Lower leg skin (tissue), 3 donors: Measurements from ENCODE around the gene ACY1.
"Not testable (repeated sequence)": the region's sequence is repeated elsewhere in the genome, so short reads cannot be mapped to it uniquely, and the experiment has no call there.

Source experiments
- POLR2A ChIP-seq, 2 donors: fragments of 450-650 bp; IDR thresholded peaks; one replicate each; pipeline ENCODE4 v1.6.1; 2016 to 2017; ENCODE audit warnings: antibody characterized with exemption in 2 of 2, mild to moderate bottlenecking in 1 of 2, moderate library complexity in 1 of 2
- TF ChIP-seq, protein P1 (sequence below), 3 donors: fragments of 450-650 bp; IDR thresholded peaks; one replicate each; pipeline ENCODE4 v1.5.1; 2016; ENCODE audit warnings: antibody characterized with exemption in 3 of 3, mild to moderate bottlenecking in 3 of 3, moderate library complexity in 2 of 3

DNA sequence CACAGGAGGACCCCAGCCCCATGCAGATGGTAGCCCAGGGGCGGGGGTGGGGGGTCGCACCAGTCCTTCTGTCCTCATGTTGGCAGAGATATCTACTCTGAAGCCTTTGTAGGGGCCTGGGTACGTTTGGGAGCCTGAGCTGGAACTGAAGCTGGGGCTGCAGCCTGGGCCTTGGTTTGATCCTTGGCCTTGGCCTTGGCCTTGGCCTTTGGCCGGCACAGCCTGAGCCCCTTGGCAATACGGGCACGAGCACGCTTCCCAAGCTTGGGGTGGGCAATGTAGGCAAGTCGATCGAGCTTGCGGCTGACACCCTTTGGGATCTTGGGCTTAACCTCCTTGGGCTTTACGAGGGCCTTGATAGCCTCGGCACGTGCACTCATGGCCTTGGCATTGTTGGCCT lies 10.3 kb downstream of the ACY1 start:
- TF ChIP-seq, protein P1, sequence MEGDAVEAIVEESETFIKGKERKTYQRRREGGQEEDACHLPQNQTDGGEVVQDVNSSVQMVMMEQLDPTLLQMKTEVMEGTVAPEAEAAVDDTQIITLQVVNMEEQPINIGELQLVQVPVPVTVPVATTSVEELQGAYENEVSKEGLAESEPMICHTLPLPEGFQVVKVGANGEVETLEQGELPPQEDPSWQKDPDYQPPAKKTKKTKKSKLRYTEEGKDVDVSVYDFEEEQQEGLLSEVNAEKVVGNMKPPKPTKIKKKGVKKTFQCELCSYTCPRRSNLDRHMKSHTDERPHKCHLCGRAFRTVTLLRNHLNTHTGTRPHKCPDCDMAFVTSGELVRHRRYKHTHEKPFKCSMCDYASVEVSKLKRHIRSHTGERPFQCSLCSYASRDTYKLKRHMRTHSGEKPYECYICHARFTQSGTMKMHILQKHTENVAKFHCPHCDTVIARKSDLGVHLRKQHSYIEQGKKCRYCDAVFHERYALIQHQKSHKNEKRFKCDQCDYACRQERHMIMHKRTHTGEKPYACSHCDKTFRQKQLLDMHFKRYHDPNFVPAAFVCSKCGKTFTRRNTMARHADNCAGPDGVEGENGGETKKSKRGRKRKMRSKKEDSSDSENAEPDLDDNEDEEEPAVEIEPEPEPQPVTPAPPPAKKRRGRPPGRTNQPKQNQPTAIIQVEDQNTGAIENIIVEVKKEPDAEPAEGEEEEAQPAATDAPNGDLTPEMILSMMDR (IDR thresholded peaks at IDR 0.05), result not testable (repeated sequence)
- TF ChIP-seq POLR2A (IDR thresholded peaks at IDR 0.05), result not testable (repeated sequence)
